GM12878 (cell line): ENCODE results near the gene MAIP1. TPM values are rescaled to one million over a fixed set of nuclear protein-coding genes. Genes with fewer than 3 reads are reported as not detected.

Experiments
- ATAC-seq: fragments of 200-7000 bp; cut with Tn5 transposase; 3 replicates; pipeline ENCODE4 v1.9.1; 2020; ENCODE audit warnings: mild to moderate bottlenecking, moderate library complexity
- BruUV-seq: library from RNA; stranded (reverse); fragments of 400-500 nt; replicated peaks from 2 replicates; lab custom pipeline; 2021; lab: Mats Ljungman, UMichigan
- CTCF ChIA-PET: fragments of 300-600 bp; sonication (Branson Sonifier 250); formaldehyde crosslinking; extraction: SDS; loops from one replicate; lab custom pipeline; 2021; ENCODE audit warnings: inconsistent platforms; lab: Yijun Ruan, JAX
- POLR2A ChIA-PET: fragments of 350-600 bp; formaldehyde crosslinking; extraction: SDS; loops from one replicate; lab custom pipeline; 2021; ENCODE audit warnings: inconsistent platforms; lab: Charles Lee
- RAD21 ChIA-PET: fragments of 300-600 bp; sonication (Branson Sonifier 250); formaldehyde crosslinking; loops from one replicate; lab custom pipeline; 2023; ENCODE audit warnings: antibody characterized with exemption; ENCODE audit not compliant: unreplicated experiment; lab: Charles Lee
- SMC1A ChIA-PET: fragments of 300-600 bp; sonication (Branson Sonifier 250); formaldehyde crosslinking; loops from one replicate; lab custom pipeline; 2023; ENCODE audit not compliant: unreplicated experiment, uncharacterized antibody; lab: Charles Lee
- DNase-seq: peaks from one replicate; pipeline ENCODE4 v3.0.0-alpha.2; 2011; ENCODE audit warnings: low read depth, low spot score
- FAIRE-seq: peaks from 3 replicates; lab custom pipeline; 2011; peaks lifted over from hg19 to GRCh38; lab: Jason Lieb, UNC
- H2AFZ ChIP-seq: 2 replicates; pipeline ENCODE4 v1.6.0; 2011; ENCODE audit warnings: low read depth, low read length, control low read depth; ENCODE audit not compliant: control insufficient read depth
- H3K27ac ChIP-seq: 2 replicates; pipeline ENCODE4 v1.5.1; 2011; ENCODE audit warnings: control low read depth; ENCODE audit not compliant: control insufficient read depth, insufficient read depth
- H3K27me3 ChIP-seq, 2 experiments: replicated peaks in 1 of 2; 2 replicates each; pipeline versions ENCODE4 v1.6.0 to v1.6.1; 2011; ENCODE audit warnings: low read length in 1 of 2; ENCODE audit not compliant: control insufficient read depth in 2 of 2, insufficient read depth in 2 of 2
- H3K36me3 ChIP-seq, 2 experiments: 2 replicates each; pipeline ENCODE4 v1.5.1; 2011; ENCODE audit warnings: low read length in 1 of 2; ENCODE audit not compliant: control insufficient read depth in 2 of 2, insufficient read depth in 2 of 2
- H3K4me1 ChIP-seq: 2 replicates; pipeline ENCODE4 v1.6.1; 2011; ENCODE audit warnings: mild to moderate bottlenecking, low read length, moderate library complexity, mixed read lengths; ENCODE audit not compliant: control insufficient read depth, insufficient read depth
- H3K4me2 ChIP-seq: 2 replicates; pipeline ENCODE4 v1.6.0; 2011; ENCODE audit warnings: control low read depth; ENCODE audit not compliant: control insufficient read depth, insufficient read depth
- H3K4me3 ChIP-seq: fragments of 200-600 bp; sonication (generic); 2 replicates; pipeline ENCODE4 v1.5.1; 2016
- H3K79me2 ChIP-seq: 2 replicates; pipeline ENCODE4 v1.6.0; 2011; ENCODE audit warnings: low read length; ENCODE audit not compliant: control insufficient read depth, insufficient read depth
- H3K9ac ChIP-seq: 2 replicates; pipeline ENCODE4 v1.8.0; 2011; ENCODE audit warnings: low read length, control low read depth, mixed read lengths; ENCODE audit not compliant: control insufficient read depth, insufficient read depth
- H3K9me3 ChIP-seq: replicated peaks from 3 replicates; pipeline ENCODE4 v1.5.1; 2011; ENCODE audit warnings: mild to moderate bottlenecking, low read length; ENCODE audit not compliant: control insufficient read depth, insufficient read depth
- H4K20me1 ChIP-seq: 2 replicates; pipeline ENCODE4 v1.6.0; 2011; ENCODE audit not compliant: control insufficient read depth, insufficient read depth
- ASH2L ChIP-seq: fragments of 300-600, 200-600 bp; sonication (generic); IDR thresholded peaks from 2 replicates; pipeline ENCODE4 v1.6.1; 2017; ENCODE audit warnings: low read depth, mild to moderate bottlenecking, borderline replicate concordance
- ETV6 ChIP-seq, 2 experiments: fragments of 450-650 bp in 1 of 2; IDR thresholded peaks in 1 of 2; conservative IDR thresholded peaks in 1 of 2; 2 replicates each; pipeline ENCODE4 v1.6.1; 2014; ENCODE audit warnings: antibody characterized with exemption in 1 of 2, borderline replicate concordance in 1 of 2, low read depth in 1 of 2, mild to moderate bottlenecking in 1 of 2, moderate library complexity in 1 of 2
- FOXM1 ChIP-seq: IDR thresholded peaks from 2 replicates; pipeline ENCODE4 v1.6.1; 2012; ENCODE audit warnings: low read depth, mild to moderate bottlenecking, inconsistent platforms, low read length, moderate library complexity
- GATAD2B ChIP-seq: fragments of 450-650 bp; conservative IDR thresholded peaks from 2 replicates; pipeline ENCODE4 v1.6.1; 2017; ENCODE audit warnings: low read depth, mild to moderate bottlenecking, moderate library complexity
- HCFC1 ChIP-seq: fragments of 150-350 bp; IDR thresholded peaks from 2 replicates; pipeline ENCODE4 v1.6.1; 2014; ENCODE audit warnings: low read length
- IKZF1 ChIP-seq: fragments of 450-650 bp; conservative IDR thresholded peaks from 2 replicates; pipeline ENCODE4 v1.6.1; 2017; ENCODE audit warnings: antibody characterized with exemption, mild to moderate bottlenecking
- IRF5 ChIP-seq: fragments of 450-650 bp; IDR thresholded peaks from 2 replicates; pipeline ENCODE4 v1.6.1; 2017; ENCODE audit warnings: borderline replicate concordance
- KLF5 ChIP-seq: fragments of 450-650 bp; IDR thresholded peaks from 2 replicates; pipeline ENCODE4 v1.6.1; 2014; ENCODE audit warnings: mild to moderate bottlenecking; ENCODE audit not compliant: partially characterized antibody
- MYB ChIP-seq: fragments of 150-350 bp; IDR thresholded peaks from 2 replicates; pipeline ENCODE4 v1.6.1; 2014; ENCODE audit warnings: mild to moderate bottlenecking, low read depth, low read length, borderline replicate concordance
- NFYA ChIP-seq: IDR thresholded peaks from 2 replicates; pipeline ENCODE4 v1.6.1; 2011; ENCODE audit warnings: low read depth, mild to moderate bottlenecking, low read length, improper control_type of control experiment, borderline replicate concordance
- PRDM15 ChIP-seq: fragments of 450-650 bp; formaldehyde crosslinking; IDR thresholded peaks from 2 replicates; pipeline ENCODE4 v1.4.0; 2020; ENCODE audit warnings: mild to moderate bottlenecking, moderate library complexity
- SRF ChIP-seq, 2 experiments: IDR thresholded peaks; 2 replicates each; pipeline ENCODE4 v1.6.1; 2011; ENCODE audit warnings: low read depth in 2 of 2, low read length in 2 of 2, mild to moderate bottlenecking in 1 of 2, moderate library complexity in 1 of 2
- SUPT20H ChIP-seq: IDR thresholded peaks from 2 replicates; pipeline ENCODE4 v1.6.1; 2011; ENCODE audit warnings: low read depth, mild to moderate bottlenecking, low read length, moderate library complexity, borderline replicate concordance; ENCODE audit not compliant: control insufficient read depth
- WRNIP1 ChIP-seq: IDR thresholded peaks from 2 replicates; pipeline ENCODE4 v1.6.1; 2011; ENCODE audit warnings: low read depth, low read length, improper control_type of control experiment, borderline replicate concordance
- ZNF207 ChIP-seq: fragments of 450-650 bp; IDR thresholded peaks from 2 replicates; pipeline ENCODE4 v1.6.1; 2014; ENCODE audit warnings: antibody characterized with exemption, mild to moderate bottlenecking, borderline replicate concordance
- ZNF24 ChIP-seq: fragments of 450-650 bp; IDR thresholded peaks from 2 replicates; pipeline ENCODE4 v1.6.1; 2017; ENCODE audit warnings: antibody characterized with exemption, mild to moderate bottlenecking
- WGBS: methylation state at CpG from one replicate; pipeline ENCODE4 v1.1.6; 2016; ENCODE audit warnings: low lambda C conversion rate; ENCODE audit not compliant: insufficient replicate concordance, insufficient coverage; ENCODE audit errors: missing lambda C conversion rate; 5-methylcytosine and 5-hydroxymethylcytosine counted together
- in situ Hi-C: fragments of 300-500 bp; cut with MboI; formaldehyde crosslinking; loops from 9 replicates; pipeline ENCODE4 v1.14.3; 2018; ENCODE audit warnings: mixed read lengths
- intact Hi-C: fragments of 100-400 bp; cut with micrococcal nuclease; formaldehyde crosslinking; loops from one replicate; pipeline ENCODE4 v1.14.2; 2022; ENCODE audit not compliant: unreplicated experiment
- polyA plus RNA-seq, 11 experiments: library from polyadenylated mRNA; depleted of rRNA in 4 of 11; unstranded in 6 of 11; stranded (reverse) in 5 of 11; fragments of >200 nt; fragmentation: Nextera tagmentation in 4 of 11; fragmentation: Illumina TruSeq in 1 of 11; extraction: Ambion mirVana in 4 of 11; extraction: Trizol in 1 of 11; gene quantifications; 1 replicate in 1 of 11; 2 replicates in 10 of 11; pipeline versions ENCODE4 v1.2.1 to v1.2.3, GENCODE V29; 2011 to 2016; ENCODE audit warnings: inconsistent platforms in 2 of 11, missing spikeins in 2 of 11, low read depth in 1 of 11
- total RNA-seq, 4 experiments: library from RNA; depleted of rRNA in 3 of 4; stranded (reverse); fragments of >200 nt in 3 of 4; fragmentation: Illumina TruSeq in 1 of 4; extraction: Trizol in 1 of 4; gene quantifications; 2 replicates each; pipeline versions ENCODE4 v1.2.1 to v1.2.3, GENCODE V29; 2013 to 2021
- TF ChIP-seq, protein P1 (sequence below): IDR thresholded peaks from 2 replicates; pipeline ENCODE4 v1.6.1; 2011; ENCODE audit warnings: mild to moderate bottlenecking, low read depth, low read length, moderate library complexity; ENCODE audit not compliant: insufficient replicate concordance

MAIP1 gene
- total and polyA plus RNA-seq, 10 of the 15 experiments (the other 5 are each of a cell fraction or from before 2014, with no cell fraction given) = 5.4 to 41.4 (median 25.4) TPM

GRCh38 chr2:199994896-199995295 is 39.5 kb downstream of the MAIP1 start (continued):
- no peak for TF ChIP-seq ZNF24

- ChIA-PET CTCF (no interaction called here), RAD21 (no interaction called here), SMC1A (interaction anchor here (0.6 kb wide), 1 partner anchor 528 kb away, joined by 3 read pairs; the partner anchor contains the start of gene SGO2), POLR2A (no interaction called here)
- H3K4me1 ChIP-seq = no peaks in the 10 kb centered on the region
- H3K9me3 ChIP-seq = no peaks in the 10 kb centered on the region
- no TSS peak for BruUV-seq
- no peaks in the 10 kb centered on the region for H4K20me1 ChIP-seq
- DNase-seq (no peak), FAIRE-seq (no peak), ATAC-seq (no peak)
- no peak overlapping the region for H3K4me3 ChIP-seq
- H3K4me2 ChIP-seq = no peak overlapping the region
- H3K27me3 ChIP-seq = no peaks in the 10 kb centered on the region; a peak in 1 of 4 replicates
- in situ Hi-C loops (no loop called here), intact Hi-C loops (no loop called here)
- H3K79me2 ChIP-seq = no peaks in the 10 kb centered on the region
- H2AFZ ChIP-seq = no peak overlapping the region
- 36% methylated on average over 3 of the region's 3 CpGs for WGBS
- no peak overlapping the region for H3K27ac ChIP-seq
- no peaks in the 10 kb centered on the region for H3K36me3 ChIP-seq
- H3K9ac ChIP-seq = no peak overlapping the region
- no peak for TF ChIP-seq HCFC1
- no peak for TF ChIP-seq ASH2L
- no peak for TF ChIP-seq FOXM1
- no peak for TF ChIP-seq KLF5
- no peak for TF ChIP-seq ETV6 (conservative IDR thresholded peaks at IDR 0.05 in 1 of 2, IDR thresholded peaks at IDR 0.05 in 1 of 2; ENCODE audit: borderline replicate concordance in 1 of 2, low read depth in 1 of 2)
- TF ChIP-seq SRF (IDR thresholded peaks at IDR 0.05; ENCODE audit: low read depth in 2 of 2, low read length in 2 of 2) = no peak
- TF ChIP-seq, protein P1, sequence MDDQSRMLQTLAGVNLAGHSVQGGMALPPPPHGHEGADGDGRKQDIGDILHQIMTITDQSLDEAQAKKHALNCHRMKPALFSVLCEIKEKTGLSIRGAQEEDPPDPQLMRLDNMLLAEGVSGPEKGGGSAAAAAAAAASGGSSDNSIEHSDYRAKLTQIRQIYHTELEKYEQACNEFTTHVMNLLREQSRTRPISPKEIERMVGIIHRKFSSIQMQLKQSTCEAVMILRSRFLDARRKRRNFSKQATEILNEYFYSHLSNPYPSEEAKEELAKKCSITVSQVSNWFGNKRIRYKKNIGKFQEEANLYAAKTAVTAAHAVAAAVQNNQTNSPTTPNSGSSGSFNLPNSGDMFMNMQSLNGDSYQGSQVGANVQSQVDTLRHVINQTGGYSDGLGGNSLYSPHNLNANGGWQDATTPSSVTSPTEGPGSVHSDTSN = no peak
- TF ChIP-seq IKZF1 = no peak
- no peak for TF ChIP-seq IRF5
- no peak for TF ChIP-seq MYB
- no peak for TF ChIP-seq ZNF207
- no peak for TF ChIP-seq SUPT20H
- no peak for TF ChIP-seq WRNIP1
- TF ChIP-seq GATAD2B = no peak
- TF ChIP-seq PRDM15 = no peak
- TF ChIP-seq NFYA = no peak
Measured at GRCh38 chr2:199997296-199997695, 41.9 kb downstream of the MAIP1 start.
